Neural crest cell (in vitro differentiated cells): ENCODE results near the gene RAB23. TPM values are rescaled to one million over a fixed set of nuclear protein-coding genes. Genes with fewer than 3 reads are reported as not detected.

ENCODE experiments used
- DNase-seq: peaks from one replicate; pipeline ENCODE4 v3.0.0; 2021; ENCODE audit warnings: low read depth, mixed read lengths, low spot score
- H3K27ac Mint-ChIP-seq: one replicate; pipeline ENCODE4 v1.8.0; 2021; ENCODE audit warnings: mild to moderate bottlenecking, mixed read lengths; ENCODE audit not compliant: unreplicated experiment
- H3K27me3 Mint-ChIP-seq: 2 replicates; pipeline ENCODE4 v1.8.0; 2021; ENCODE audit warnings: low read depth, mild to moderate bottlenecking, mixed read lengths
- H3K36me3 Mint-ChIP-seq: 2 replicates; pipeline ENCODE4 v1.8.0; 2021; ENCODE audit warnings: low read depth, mild to moderate bottlenecking, mixed read lengths
- H3K4me1 Mint-ChIP-seq: 2 replicates; pipeline ENCODE4 v1.8.0; 2021; ENCODE audit warnings: mixed read lengths
- H3K4me3 Mint-ChIP-seq: one replicate; pipeline ENCODE4 v1.8.0; 2021; ENCODE audit warnings: mild to moderate bottlenecking, mixed read lengths
- H3K9me3 Mint-ChIP-seq: 2 replicates; pipeline ENCODE4 v1.8.0; 2021; ENCODE audit warnings: mixed read lengths
- long read RNA-seq: library from polyadenylated mRNA; unstranded; transcript quantifications from one replicate; pipeline ENCODE4 v2.0.0, GENCODE V29; 2020
- total RNA-seq: library from RNA; stranded (reverse); gene quantifications from 2 replicates; pipeline ENCODE4 v1.2.1, GENCODE V29; 2021
- TF ChIP-seq, protein P1 (sequence below): fragments of 200-600 bp; sonication (generic); conservative IDR thresholded peaks from 2 replicates; pipeline ENCODE4 v1.5.0; 2021; ENCODE audit warnings: antibody characterized with exemption, mild to moderate bottlenecking

Gene RAB23
- 20.1 and 21.1 TPM in 2 replicates for total RNA-seq
- long read RNA-seq, partial matches to known transcripts: 1 of 5 reads
- long read RNA-seq, other reads (novel, unspliced or antisense): 4 of 5 reads

DNA sequence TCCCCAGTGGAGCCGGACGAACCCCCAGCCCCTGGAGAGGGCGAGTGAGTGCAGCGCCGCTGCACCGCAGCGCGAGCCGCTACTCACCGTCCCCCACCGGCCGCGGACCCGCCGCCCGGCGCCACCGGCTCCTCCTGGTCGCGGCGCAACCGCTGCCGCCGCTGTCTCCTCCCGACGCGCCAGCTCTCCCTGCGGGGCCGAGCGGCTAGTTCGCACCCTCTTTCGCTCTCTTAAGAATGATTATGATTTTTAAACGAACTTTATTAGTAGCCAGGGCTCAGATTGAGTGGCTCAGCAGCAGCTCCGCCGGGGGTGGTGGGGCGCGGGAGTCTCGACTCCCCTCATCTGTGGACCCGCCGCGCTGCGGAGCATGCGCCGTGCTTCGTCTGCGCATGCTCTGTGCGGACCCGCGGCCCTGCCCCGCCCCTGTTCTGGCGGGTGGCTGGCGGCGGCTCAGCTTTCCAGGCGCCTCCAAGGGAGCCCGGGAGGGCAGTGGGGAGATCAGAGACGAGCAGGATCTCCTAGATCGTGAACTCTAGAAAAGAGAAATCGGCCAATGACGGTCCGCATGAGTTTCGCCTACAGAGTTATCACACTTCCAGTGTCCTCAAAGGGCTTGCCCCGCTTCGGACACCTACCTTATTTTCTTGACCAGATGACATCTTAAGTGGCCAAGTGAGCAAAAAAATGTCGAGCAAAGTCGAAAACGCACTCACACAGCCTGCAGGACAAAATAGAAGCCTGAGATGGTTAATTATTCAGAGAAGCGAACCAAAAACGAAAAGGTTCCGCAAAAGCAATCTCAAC lies at the start of gene RAB23:
Gene RAB23, minus strand, starts transcription at position 372 of the 807 bp plus-strand sequence. CDS start 11,927 bp downstream, outside the sequence.
- Mint-ChIP-seq H3K4me3 (peak within 1 kb of the TSS; percentile 98), H3K27ac (peak within 1 kb of the TSS; percentile 99), H3K36me3 (peaks cover 16% of the 10 kb centered on the region), H3K27me3 (no peaks in the 10 kb centered on the region), H3K4me1 (peaks cover 51% of the 10 kb centered on the region), H3K9me3 (no peaks in the 10 kb centered on the region)
- peak; percentile 84 for DNase-seq
- TF ChIP-seq, protein P1, sequence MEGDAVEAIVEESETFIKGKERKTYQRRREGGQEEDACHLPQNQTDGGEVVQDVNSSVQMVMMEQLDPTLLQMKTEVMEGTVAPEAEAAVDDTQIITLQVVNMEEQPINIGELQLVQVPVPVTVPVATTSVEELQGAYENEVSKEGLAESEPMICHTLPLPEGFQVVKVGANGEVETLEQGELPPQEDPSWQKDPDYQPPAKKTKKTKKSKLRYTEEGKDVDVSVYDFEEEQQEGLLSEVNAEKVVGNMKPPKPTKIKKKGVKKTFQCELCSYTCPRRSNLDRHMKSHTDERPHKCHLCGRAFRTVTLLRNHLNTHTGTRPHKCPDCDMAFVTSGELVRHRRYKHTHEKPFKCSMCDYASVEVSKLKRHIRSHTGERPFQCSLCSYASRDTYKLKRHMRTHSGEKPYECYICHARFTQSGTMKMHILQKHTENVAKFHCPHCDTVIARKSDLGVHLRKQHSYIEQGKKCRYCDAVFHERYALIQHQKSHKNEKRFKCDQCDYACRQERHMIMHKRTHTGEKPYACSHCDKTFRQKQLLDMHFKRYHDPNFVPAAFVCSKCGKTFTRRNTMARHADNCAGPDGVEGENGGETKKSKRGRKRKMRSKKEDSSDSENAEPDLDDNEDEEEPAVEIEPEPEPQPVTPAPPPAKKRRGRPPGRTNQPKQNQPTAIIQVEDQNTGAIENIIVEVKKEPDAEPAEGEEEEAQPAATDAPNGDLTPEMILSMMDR: no peak

DNA sequence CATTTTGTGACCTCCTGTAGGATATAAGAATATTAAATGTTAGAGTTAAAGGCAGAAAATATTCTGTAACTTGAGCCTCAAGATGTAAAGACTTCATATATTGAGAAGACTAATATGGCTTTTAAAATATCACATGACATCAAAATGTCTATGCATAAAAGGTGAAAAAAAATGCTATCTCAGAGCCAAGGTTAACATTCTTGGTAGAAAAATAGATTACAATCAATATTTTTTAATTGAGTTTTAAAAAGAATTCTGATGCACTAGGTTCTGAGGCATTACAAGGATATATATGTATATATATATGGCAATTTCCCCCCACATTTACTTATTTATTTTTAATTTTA lies 46.2 kb upstream of the RAB23 start:
- Mint-ChIP-seq H3K27me3 (peaks cover 3% of the 10 kb centered on the region), H3K4me1 (no peaks in the 10 kb centered on the region), H3K36me3 (peaks cover 3% of the 10 kb centered on the region), H3K27ac (no peak overlapping the region), H3K4me3 (no peak overlapping the region), H3K9me3 (peaks cover 5% of the 10 kb centered on the region)
- TF ChIP-seq, protein P1: peak; percentile 11
- DNase-seq: no peak

DNA sequence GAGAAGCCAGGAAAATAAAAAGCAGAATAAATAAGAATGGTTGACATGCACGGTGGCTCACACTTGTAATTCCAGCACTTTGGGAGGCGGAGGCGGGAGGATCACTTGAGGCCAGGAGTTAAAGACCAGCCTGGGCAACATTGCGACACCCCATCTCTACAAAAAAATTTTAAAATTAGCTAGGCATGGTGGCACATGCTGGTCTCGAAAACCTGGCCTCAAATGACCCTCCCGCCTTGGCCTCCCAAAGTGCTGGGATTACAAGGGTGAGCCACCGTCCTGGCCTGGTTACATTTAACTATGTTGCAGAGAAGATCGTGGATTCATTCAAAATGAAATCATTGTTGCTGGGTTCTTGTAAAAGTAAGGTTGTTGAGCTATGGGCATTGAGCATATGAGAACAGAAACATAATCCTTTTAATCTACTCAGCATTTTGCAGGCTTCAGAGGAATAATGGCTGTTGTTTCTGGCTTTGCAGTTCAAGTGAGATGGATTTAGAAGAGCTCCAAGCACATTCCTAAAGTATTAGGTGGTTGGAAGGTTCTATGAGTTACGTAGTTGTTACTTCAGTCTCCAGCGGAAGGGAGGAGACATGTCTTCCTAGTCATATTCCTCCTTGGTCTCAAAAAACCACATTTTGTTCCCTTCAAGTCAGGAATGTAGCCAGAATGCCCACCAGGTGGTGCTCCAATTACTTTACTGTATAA lies 45.6 kb upstream of the RAB23 start:
- peaks cover 4% of the 10 kb centered on the region for H3K9me3 Mint-ChIP-seq
- DNase-seq: peak; percentile 8
- no peak overlapping the region for H3K4me3 Mint-ChIP-seq
- TF ChIP-seq, protein P1: peak; percentile 72
- no peak overlapping the region for H3K27ac Mint-ChIP-seq
- H3K27me3 Mint-ChIP-seq: peaks cover 3% of the 10 kb centered on the region
- H3K4me1 Mint-ChIP-seq: no peaks in the 10 kb centered on the region
- no peaks in the 10 kb centered on the region for H3K36me3 Mint-ChIP-seq

DNA sequence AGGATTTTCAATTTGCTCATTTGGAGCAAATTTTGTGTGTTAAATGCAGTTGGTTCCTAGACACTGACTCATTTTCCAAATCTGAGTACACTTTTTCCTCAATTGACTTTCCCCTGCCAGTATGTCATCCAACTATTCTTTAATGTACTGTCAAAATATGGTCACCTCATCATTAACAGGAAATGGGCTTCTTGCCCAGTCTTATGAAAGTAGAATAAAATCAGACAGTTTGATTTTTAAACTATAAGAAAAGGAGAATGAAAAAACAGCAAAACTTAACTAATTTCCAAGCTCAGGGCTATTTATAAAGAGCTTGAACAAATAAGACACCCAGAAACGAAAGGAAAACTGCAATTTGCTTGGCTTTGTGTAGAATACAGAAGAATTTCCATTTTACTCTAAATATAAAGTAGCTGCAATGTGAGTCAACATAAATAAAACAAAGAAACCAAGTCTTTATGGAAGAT lies 43.7 kb upstream of the RAB23 start:
- H3K4me1 Mint-ChIP-seq: no peaks in the 10 kb centered on the region
- H3K36me3 Mint-ChIP-seq: no peaks in the 10 kb centered on the region
- H3K4me3 Mint-ChIP-seq: no peak overlapping the region
- H3K27me3 Mint-ChIP-seq: no peaks in the 10 kb centered on the region
- no peaks in the 10 kb centered on the region for H3K9me3 Mint-ChIP-seq
- DNase-seq: no peak
- TF ChIP-seq, protein P1: no peak
- H3K27ac Mint-ChIP-seq: no peak overlapping the region

DNA sequence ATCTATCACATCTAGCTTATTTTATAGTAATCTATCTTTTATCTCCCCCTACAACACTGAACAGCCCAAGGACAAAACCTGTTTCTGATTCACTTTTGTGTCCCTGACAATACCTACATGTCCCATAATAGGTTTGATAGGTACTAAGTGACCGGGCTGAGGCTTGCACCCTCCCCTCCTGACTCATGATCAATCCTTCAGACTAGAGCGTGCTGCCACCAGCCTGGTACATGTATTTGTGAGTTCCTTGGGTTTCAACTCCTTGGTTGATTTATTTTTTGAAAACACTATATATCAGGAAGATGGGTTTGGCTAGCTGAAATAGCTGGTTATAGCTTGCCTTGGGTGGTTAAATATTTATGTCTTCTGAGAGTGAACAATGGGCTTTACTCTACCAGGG lies 41.6 kb upstream of the RAB23 start:
- Mint-ChIP-seq H3K27ac (no peak overlapping the region), H3K4me3 (no peak overlapping the region), H3K36me3 (no peaks in the 10 kb centered on the region), H3K4me1 (no peaks in the 10 kb centered on the region), H3K9me3 (no peaks in the 10 kb centered on the region), H3K27me3 (no peaks in the 10 kb centered on the region)
- no peak for DNase-seq
- TF ChIP-seq, protein P1: no peak
